ENCODE measurements around the gene EIF4G3.

EIF4G3 gene

GRCh38 chr1:20987831-20988825 lies 188.6 kb downstream of the EIF4G3 start:
- no peak for DNase-seq

DNA sequence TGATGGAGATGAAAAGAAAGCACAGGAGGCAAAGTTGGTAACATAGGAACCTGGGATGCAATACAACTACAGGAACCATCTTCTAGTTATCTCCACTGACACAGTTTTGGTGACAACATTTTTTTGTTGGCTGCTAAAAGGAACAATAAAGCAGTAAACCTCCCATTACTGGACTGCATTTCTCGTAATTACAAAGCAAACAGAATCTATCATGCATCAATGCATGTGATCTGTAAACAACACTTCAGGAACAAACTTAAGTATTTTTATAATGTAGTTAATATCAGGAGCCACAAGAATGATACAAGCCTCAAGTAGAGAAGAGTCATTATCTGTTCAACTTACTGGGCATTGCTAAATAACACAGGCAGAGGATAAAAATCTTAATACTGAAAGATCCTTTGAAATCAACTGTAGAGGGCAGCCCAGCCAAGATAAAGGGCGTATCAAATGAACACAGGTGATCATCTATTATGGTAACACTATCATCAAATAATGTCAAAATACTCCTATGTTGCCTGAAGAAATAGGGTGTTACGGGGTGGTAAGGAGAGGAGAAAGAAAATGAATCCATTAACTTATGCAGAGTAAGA lies 193.3 kb downstream of the EIF4G3 start:
- DNase-seq: no peak

- no peak for DNase-seq
Measured at GRCh38 chr1:20982316-20982715, 194.4 kb downstream of the EIF4G3 start.

GRCh38 chr1:20981915-20982314 lies 194.8 kb downstream of the EIF4G3 start:
- DNase-seq: no peak

GRCh38 chr1:20980051-20980450 lies 196.6 kb downstream of the EIF4G3 start:
- no peak for DNase-seq

- DNase-seq: no peak
Measured at GRCh38 chr1:20978413-20978812, 198.3 kb downstream of the EIF4G3 start.

GRCh38 chr1:20975668-20976067 lies 201.0 kb downstream of the EIF4G3 start:
- DNase-seq: no peak

DNA sequence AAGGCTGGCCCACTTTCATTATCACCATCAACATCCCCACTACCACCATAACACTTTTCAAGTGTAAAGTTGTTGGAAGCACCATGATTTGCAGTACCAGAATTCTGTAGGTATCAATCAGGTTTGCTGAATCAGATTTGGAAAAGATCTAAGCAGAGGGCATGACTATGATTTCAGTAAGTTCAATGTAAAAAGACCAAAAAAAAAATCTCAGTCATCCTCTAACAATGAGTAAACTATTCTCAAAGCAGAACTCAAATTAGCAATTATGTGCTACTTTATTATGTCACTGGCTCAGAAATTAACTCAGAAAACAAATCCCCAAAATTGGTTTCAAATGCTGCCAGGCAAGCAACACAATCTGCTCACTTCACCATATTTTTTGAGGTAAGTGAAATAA lies 201.7 kb downstream of the EIF4G3 start:
- DNase-seq: no peak

DNA sequence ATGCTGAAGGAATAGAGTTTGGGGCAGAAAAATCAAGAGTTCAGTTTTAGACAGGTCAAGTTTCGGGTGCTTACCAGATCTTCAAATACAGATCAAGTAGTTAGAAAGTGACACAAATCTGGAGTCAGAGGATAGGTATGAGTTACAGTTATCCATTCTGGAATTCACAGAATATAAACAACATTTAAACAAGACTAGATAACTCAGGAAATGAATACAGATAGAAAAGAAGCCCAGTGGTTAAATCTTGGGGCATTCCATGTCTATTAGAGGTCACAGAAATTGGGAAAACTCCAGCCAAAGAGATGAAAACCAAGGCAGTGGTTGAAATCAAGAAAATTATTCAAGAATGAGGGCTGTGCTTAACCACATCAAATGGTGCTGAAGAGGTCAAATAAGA lies 202.6 kb downstream of the EIF4G3 start:
- DNase-seq: no peak

DNA sequence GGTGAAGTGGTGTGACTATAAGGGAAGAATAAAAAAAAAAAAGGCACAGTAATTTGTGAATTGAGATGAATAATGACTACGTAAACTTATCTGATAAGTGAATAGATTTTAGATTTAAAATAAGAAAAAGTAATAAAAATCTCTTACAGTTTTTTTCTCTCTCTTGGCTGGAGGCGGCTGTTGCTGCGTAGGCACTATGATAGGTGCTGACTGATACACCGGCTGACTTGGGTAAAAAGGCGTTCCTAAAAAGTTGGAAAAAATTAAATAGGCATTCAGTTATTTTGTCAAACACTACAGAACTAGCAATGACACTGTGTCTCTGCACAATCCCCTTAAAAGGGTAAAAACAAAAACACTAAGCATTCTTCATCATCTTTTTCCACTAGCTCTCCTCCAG lies 203.8 kb downstream of the EIF4G3 start:
- DNase-seq: no peak

GRCh38 chr1:20964540-20965484 lies 211.9 kb downstream of the EIF4G3 start:
- no peak for DNase-seq

DNA sequence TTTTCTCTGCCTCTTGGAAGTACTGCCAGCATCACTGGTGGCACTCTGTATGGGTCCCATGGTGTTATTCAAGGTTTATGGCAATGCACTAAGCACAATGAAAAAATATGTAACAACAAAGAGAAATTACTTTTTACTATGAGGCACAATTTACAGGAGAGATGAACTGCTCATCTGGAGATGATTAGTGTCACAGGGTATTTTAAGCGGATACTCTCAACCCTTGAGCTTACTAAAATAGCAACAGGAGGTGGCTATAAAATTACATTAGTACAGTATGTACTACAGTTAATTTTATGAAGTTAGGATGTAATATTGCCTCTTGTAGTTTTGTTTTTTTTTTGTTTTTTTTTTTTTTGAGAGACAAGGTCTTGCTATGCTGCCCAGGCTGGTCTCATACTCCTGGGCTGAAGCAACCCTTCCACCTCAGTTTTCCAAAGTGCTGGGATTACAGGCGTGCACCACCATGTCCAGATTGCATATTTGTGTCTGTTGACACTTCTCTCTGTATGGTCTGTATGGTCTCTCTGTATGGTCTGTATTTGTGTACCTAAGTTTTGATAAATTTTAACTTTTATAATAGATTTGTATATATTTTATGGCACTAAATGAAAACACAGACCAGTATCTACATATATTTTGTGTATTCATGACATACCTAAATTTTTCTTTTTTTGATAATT lies 214.0 kb downstream of the EIF4G3 start:
- DNase-seq: no peak

- DNase-seq: no peak
Measured at GRCh38 chr1:20958430-20958829, 218.3 kb downstream of the EIF4G3 start.

GRCh38 chr1:20956272-20956671 lies 220.4 kb downstream of the EIF4G3 start:
- no peak for DNase-seq

GRCh38 chr1:20950679-20951078 lies 226.0 kb downstream of the EIF4G3 start:
- no peak for DNase-seq

DNA sequence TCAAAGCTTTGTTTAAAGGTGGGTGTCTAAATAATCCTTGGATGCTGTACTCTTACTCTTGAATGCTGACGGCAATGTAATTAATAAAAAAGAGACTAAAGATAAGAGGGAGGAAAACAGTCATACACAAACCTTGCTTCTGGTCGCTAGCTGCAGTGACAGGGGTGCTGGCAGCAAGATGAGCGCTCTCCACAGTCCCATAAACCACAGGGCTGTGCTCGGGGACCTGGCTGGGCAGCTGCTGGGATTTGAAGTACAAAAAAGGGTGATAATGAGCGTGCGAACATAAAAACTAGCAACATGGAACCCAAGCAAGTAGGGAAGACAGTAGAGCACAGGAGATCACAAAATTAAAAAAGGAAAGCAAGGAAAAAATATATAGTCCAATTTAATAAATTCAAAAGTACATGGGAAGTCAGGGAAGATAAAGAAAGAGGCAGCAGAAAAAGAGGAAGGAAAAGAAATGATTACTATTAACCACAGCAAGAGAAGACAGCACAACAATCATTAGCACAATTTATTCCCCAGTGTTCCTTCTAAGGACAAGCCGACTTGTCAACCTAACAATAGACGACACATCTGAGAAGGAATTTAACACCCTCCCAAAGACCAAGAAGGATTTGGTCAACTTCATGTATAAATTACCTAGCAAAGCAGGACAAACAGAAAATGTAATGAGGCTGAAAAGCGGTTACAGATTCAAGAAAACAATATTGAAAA lies 226.7 kb downstream of the EIF4G3 start:
- DNase-seq: no peak

- DNase-seq: no peak
Measured at GRCh38 chr1:20948101-20948500, 228.6 kb downstream of the EIF4G3 start.

GRCh38 chr1:20947409-20947808 lies 229.3 kb downstream of the EIF4G3 start:
- DNase-seq: no peak

- DNase-seq: no peak
Measured at GRCh38 chr1:20936621-20937020, 240.1 kb downstream of the EIF4G3 start.

GRCh38 chr1:20936216-20936615 lies 240.5 kb downstream of the EIF4G3 start:
- DNase-seq: no peak

DNA sequence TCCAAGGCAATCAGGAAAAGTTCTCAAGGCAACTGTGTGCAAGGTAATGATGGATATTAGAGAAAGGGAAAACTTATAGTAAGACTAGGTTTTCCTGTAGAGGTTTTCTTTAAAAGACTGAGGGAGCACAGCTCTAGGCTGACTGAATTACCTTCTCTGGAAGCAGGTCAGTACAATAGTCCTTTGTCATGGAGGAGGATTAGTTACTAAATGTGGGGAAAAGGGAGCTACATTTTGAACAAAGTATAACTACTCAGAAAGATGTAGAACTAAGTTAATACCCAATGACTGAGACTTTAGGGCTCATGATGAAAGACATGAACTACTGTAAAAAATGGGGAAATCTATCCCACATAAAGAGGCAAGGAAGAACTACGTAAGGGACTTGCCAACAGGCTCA lies 241.0 kb downstream of the EIF4G3 start:
- DNase-seq: no peak

DNA sequence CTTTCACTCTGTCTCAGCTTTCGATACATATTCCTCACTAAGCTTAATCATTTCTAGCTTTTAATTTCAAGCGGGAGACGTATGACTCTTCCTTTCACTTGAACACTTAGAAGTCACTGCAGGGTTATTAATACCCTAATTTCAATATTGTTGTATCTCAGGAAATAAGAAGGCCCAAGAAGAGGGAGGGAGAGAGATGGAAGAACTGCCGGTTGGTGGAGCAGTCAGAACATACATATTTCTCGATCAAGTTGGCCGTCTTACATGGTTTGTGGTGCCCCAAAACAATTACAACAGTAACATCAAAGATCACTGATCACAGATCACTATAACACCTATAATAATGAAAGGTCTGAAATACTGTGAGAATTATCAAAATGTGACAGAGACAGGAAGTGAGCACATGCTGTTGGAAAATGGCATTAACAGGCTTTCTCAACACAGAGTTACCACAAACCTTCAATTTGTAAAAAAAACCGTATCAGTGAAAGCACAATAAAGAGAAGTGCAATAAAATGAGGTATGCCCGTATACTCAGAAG lies 244.2 kb downstream of the EIF4G3 start:
- DNase-seq: peak in 1 of 2 donors; percentile 14
